ENCODE results near the gene GID4.
"Not testable (repeated sequence)": the region's sequence is repeated elsewhere in the genome, so short reads cannot be mapped to it uniquely, and the experiment has no call there.

Gene GID4

GRCh38 chr17:18038861-18039534 is at the start of gene GID4, which contains the start of gene ATPAF2:
Gene GID4 (plus strand): TSS chr17:18039408. CDS start chr17:18039465, 57 bp downstream.
Gene ATPAF2 (minus strand): TSS chr17:18039168. CDS start chr17:18039013, 155 bp downstream.
- peak; percentile 99 for DNase-seq (ENCODE audit: low read depth)

GRCh38 chr17:17989618-17990017 is 49.6 kb upstream of the GID4 start:
- no peak for DNase-seq (ENCODE audit: low read depth)

DNA sequence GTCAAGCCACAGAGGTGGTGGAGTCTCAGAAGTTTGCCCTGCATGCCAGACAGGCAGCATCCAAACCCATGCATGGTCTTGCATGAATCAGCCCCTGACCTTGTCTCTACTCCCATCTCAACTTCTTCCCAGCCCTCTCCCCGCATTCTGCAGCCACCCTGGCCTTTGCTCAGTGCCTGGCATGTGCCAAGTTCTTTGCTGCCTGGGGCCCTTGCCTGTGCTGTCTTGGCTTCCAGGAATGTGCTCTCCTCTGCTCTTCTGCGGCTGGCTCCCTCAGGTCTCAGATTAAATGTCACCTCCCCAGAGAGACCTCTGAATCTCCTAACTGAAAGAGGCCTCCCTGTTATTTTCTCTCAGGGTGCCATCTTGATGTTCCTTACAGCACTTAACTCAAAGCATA is 48.9 kb upstream of the GID4 start:
- no peak for DNase-seq (ENCODE audit: low read depth)

DNA sequence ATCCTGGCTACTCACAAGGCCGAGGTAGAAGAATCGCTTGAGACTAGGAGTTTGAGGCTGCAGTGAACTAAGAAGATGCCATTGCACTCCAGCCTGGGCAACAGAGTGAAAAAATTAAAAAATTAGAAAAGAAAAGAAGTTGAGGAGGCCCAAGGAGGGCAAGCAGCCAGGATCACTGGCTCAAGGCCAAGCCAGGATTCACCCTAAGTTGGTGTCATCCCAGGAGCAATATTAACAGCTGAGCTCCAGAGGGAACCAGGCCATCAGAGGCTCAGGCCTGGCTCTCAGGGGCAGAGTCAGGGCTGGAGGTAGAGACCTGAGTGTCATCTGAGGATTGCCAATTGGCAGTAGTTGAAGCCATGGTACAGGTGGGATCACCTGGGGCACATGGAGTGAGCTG is 45.8 kb upstream of the GID4 start:
- no peak for DNase-seq (ENCODE audit: low read depth)

- no peak for DNase-seq (ENCODE audit: low read depth)
Measured at GRCh38 chr17:17993852-17994251, 45.4 kb upstream of the GID4 start.

- DNase-seq (ENCODE audit: low read depth) = no peak
Measured at GRCh38 chr17:17994271-17995069, 44.7 kb upstream of the GID4 start.

- DNase-seq (ENCODE audit: low read depth) = not testable (repeated sequence)
Measured at GRCh38 chr17:17995887-17996286, 43.3 kb upstream of the GID4 start.

DNA sequence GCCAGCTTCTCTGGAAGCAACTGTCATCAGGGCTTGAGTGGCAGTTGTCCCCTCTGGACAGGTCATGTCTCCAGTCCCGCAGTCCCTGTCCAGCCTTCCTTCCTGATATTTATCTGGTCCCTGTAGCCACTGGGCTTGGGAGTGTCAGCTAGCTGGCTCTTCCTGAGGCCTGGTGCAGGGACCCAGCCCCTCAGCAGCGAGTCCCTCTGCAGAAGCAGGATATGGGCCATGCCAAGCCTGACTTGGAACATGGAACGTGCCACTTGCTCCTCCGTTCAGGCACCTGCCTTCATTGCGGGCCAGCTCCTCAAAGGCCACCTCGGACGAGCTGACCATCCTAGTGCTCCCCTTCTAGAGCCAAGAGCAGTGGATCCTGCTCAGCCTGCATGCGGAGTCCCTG is 40.3 kb upstream of the GID4 start:
- DNase-seq (ENCODE audit: low read depth) = no peak

DNA sequence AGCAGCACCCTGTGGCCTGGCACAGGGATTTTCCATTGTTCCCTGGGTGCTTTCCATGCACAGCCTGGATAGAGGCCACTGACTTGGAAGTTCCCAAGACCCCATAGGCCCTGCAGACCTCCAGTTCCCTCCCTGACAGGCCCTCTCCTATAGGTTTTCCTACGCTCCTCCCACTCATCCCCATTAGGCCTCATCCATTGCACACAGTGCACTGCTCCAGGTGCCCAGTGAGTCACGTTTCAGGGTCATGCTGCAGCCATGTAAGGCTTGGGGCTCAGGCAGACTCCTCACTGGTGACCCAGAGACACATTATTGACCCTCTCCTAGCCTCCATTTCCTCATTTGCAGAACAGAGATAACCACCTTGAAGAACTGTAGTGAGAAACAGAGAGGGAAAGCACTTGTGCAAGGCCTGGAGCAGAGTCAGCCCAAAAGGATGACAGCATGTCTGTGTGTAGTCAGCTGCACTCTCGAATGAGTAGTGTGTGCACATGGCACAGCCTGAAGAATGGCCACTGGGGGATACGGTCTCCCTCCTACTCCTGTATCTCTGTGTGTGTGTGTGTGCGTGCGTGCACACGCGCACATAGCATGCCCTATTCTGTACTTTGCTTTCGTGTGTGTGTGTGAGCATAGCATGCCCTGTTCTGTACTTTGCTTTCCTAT is 39.7 kb upstream of the GID4 start:
- no peak for DNase-seq (ENCODE audit: low read depth)

DNA sequence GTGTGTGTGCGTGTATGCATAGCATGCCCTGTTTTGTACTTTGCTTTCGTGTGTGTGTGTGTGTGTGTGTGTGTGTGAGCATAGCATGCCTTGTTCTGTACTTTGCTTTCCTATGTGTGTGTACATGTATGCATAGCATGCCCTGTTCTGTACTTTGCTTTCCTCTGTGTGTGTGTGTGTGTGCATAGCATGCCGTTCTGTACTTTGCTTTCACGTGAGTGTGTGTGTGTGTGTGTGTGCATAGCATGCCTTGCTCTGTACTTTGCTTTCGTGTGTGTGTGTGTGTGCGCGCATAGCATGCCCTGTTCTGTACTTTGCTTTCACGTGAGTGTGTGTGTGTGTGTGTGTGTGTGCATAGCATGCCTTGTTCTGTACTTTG is 39.2 kb upstream of the GID4 start:
- DNase-seq (ENCODE audit: low read depth) = no peak

DNA sequence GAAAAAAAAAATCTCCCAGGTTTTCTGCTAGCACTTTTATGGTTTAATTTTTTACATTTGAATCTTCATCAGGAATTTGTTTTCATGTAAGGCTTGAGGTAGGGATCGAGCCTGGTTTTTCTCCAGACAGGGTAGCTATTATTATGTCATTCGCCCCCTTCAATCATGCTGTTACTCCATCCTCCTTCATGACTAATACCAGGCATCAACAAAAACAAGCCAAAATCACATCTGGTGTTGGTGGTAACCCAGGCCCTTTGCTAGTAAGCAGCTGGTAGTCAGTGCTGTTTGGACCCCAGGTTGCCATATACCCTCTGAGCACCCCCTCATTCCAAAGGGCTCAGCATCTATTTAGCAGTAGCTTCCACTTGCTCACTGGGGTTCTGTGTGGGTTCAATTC is 37.0 kb upstream of the GID4 start:
- no peak for DNase-seq (ENCODE audit: low read depth)

DNA sequence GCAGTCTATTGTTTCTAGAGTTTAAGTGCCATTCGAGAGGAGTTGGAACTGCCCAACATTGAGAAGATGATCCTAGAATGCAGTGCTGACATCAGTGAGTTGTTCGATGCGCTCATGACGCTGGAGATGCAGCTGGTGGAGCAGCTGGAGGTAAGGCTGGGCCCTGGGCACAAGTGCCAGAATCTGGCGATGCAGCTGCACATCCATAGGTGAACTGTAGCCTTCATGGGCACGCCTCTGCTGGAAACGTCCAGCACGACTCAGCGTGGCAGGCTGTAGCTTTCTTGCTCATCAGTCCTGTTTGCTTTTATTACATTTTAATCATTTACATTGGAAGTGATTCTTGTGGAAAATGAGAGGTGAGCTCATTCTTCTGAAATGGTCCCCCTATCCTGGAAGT is 34.9 kb upstream of the GID4 start:
- no peak for DNase-seq (ENCODE audit: low read depth)

GRCh38 chr17:18004884-18005305 is 34.3 kb upstream of the GID4 start:
- DNase-seq (ENCODE audit: low read depth) = no peak

DNA sequence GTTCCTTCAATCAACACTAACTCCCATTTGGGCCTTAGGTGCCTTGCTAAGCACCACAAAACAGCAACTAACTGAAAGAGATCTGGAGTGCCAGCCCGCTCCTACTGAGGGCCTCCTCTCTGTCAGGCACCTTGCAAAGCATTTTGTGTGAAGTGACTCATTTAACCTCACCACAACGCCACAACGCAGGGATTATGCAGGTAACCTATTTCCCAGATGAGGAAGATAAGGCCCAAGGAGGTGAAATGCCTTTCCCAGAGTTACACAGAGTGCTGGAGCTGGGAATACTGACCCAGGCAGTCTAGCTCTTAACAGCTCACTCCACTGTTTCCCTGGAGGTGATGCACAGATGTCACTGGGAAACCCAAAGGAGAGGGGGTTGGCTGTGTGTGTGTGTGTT is 33.7 kb upstream of the GID4 start:
- DNase-seq (ENCODE audit: low read depth) = no peak

DNA sequence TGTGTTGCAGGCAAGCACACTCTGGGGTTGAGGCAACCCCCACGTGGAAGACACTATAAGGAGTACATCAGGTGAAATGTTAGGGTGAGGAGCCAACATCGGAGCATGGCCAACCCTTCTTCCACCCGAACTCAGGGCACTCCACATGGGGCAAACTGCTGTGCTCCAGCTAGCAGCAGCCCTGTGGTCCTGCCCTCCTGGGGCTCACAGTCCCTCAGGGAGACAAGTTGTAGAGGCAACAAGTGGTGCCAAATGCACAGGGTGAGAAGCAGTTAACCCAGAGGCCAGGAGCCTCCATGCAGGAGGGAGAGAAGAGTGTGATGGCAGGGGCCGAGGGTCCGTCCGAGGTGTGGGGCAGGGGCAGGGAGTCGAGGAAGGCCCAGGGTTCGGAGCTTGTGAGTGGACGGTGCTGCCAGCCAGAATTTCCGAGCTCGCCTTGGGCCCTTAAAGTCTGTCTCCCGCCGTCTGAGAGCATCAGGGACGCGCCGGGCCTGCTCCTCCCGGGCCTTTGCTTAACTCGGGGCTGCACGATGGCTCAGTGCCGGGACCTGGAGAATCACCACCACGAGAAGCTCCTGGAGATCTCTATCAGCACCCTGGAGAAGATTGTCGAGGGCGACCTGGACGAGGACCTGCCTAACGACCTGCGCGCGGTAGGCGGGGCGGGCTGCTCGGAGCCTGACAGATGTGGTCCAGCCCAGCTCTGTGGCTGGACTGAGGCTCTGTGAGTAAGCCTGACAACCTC is 32.5 kb upstream of the GID4 start:
- DNase-seq (ENCODE audit: low read depth) = no peak

- DNase-seq (ENCODE audit: low read depth) = no peak
Measured at GRCh38 chr17:18008496-18009268, 30.5 kb upstream of the GID4 start.

- DNase-seq (ENCODE audit: low read depth) = no peak
Measured at GRCh38 chr17:18009609-18010420, 29.4 kb upstream of the GID4 start.

DNA sequence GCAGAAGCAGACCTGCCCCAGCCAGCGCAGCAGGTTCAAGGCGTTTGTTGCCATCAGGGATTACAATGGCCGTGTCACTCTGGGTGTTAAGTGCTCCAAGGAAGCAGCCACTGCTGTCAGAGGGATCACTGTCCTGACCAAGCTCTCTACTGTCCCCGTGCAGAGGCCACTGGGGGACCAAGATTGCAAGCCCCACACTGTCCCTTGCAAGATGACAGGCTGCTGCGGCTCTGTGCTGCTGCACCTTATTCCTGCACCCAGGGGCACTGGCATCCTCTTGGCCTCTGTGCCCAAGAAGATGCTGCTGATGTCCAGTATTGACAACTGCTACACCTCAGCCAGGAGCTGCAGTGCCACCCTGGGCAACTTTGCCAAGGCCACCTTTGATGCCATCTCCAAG is 27.9 kb upstream of the GID4 start:
- DNase-seq (ENCODE audit: low read depth) = no peak

DNA sequence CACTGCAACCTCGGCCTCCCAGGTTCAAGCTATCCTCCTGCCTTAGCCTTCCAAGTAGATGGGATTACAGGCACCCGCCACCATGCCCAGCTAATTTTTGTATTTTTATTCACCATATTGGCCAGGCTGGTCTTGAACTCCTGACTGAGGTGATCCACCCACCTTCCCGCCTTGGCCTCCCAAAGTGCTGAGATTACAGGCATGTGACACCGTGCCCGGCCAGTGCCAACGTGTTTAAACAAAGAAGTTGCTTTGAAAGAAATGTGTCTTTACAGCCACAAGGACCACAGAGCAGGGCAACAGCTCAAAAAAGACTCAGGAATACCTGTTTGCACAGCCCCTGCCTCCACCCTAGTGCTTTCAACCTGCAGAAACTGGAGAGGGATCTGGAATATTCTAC is 25.2 kb upstream of the GID4 start:
- no peak for DNase-seq (ENCODE audit: low read depth)

GRCh38 chr17:18015593-18015992 is 23.6 kb upstream of the GID4 start:
- no peak for DNase-seq (ENCODE audit: low read depth)

GRCh38 chr17:18016426-18016825 is 22.8 kb upstream of the GID4 start:
- no peak for DNase-seq (ENCODE audit: low read depth)
